ENCODE results near the gene PSD4. TPM values are rescaled to one million over a fixed set of nuclear protein-coding genes. Genes with fewer than 3 reads are reported as not detected.

Gene PSD4
- total and polyA plus RNA-seq, 2 experiments from 2014 or later = 15.1 to 26.5 TPM

DNA sequence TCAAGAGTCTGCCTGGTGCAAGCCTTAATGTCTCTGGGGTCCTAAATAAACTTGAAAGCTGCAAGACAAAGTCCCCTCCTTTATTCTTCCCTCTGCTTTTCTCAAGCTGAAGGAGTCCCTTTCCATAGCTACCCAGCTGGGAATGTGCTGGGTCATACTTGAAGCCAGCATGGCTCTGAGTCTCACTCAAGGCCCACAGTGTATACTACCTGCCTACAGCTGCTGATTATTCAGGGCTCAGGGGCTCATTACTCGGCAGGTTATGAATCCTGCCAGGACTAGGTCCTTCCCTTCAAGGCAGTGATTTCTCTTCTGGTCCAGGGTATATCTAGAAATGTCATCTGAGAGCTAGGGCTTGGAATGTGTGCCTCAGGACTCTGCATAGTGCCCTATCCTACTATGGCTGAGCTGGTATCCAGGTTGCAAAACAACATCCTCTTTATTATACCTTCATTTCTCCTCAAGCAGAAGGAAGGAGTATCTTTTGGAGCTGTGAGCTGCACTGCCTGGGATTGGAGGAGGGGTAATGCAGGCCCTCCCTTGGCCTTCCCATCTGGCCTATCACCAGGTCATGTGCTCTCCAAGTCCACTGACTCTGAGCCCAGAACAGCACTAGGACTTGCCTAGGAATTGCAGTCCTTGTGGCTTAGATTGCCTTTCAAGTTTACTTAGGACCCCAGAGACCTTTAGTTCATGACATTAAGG lies 24.1 kb upstream of the PSD4 start:
- Histone ChIP-seq H3K27me3 (no peaks in the 10 kb centered on the region), H2AFZ (no peak overlapping the region), H3K4me2 (no peak overlapping the region), H4K20me1 (ENCODE audit: insufficient read depth, poor library complexity, severe bottlenecking) (no peaks in the 10 kb centered on the region), H3K79me2 (no peaks in the 10 kb centered on the region), H3K4me3 (no peak overlapping the region), H3K36me3 (replicated peaks; ENCODE audit: insufficient read depth, low read depth) (no peaks in the 10 kb centered on the region), H3K9me2 (replicated peaks; ENCODE audit: insufficient read depth) (no peaks in the 10 kb centered on the region), H3K27ac (no peak overlapping the region), H3K4me1 (ENCODE audit: insufficient read depth) (no peaks in the 10 kb centered on the region), H3K9me3 (ENCODE audit: low read depth) (no peaks in the 10 kb centered on the region)
- no peak for DNase-seq (ENCODE audit: low spot score)
- TF ChIP-seq, protein P1, sequence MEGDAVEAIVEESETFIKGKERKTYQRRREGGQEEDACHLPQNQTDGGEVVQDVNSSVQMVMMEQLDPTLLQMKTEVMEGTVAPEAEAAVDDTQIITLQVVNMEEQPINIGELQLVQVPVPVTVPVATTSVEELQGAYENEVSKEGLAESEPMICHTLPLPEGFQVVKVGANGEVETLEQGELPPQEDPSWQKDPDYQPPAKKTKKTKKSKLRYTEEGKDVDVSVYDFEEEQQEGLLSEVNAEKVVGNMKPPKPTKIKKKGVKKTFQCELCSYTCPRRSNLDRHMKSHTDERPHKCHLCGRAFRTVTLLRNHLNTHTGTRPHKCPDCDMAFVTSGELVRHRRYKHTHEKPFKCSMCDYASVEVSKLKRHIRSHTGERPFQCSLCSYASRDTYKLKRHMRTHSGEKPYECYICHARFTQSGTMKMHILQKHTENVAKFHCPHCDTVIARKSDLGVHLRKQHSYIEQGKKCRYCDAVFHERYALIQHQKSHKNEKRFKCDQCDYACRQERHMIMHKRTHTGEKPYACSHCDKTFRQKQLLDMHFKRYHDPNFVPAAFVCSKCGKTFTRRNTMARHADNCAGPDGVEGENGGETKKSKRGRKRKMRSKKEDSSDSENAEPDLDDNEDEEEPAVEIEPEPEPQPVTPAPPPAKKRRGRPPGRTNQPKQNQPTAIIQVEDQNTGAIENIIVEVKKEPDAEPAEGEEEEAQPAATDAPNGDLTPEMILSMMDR (IDR thresholded peaks at IDR 0.05; ENCODE audit: poor library complexity) = no peak
- TF ChIP-seq EZH2phosphoT487 (IDR thresholded peaks at IDR 0.05; ENCODE audit: low read depth, severe bottlenecking, unreplicated experiment) (no peak), EZH2 (IDR thresholded peaks at IDR 0.05; ENCODE audit: borderline replicate concordance) (no peak)
- WGBS (ENCODE audit: low lambda C conversion rate, missing lambda C conversion rate) = 81% methylated on average over 1 of the region's 1 CpG

DNA sequence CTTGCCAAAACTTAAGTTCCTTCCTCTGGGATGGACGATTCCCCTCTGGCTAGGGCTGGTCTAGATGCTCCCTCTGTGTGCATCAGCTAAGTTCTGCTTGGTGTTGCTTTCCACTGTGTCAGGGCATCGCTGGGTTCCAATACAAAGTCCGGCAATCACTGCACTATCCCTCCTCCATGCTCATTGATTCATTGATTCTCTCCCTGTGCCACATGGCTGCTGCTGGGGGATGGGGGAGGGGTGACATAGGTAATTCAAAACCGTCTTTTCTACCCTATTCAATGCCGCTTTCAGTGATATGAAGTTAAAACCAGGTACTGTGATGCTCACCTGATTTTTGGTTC lies 23.5 kb upstream of the PSD4 start:
- Histone ChIP-seq H3K4me1 (ENCODE audit: insufficient read depth) (no peaks in the 10 kb centered on the region), H2AFZ (no peak overlapping the region), H3K4me3 (no peak overlapping the region), H3K4me2 (no peak overlapping the region), H3K27me3 (no peaks in the 10 kb centered on the region), H3K79me2 (no peaks in the 10 kb centered on the region), H3K9me2 (replicated peaks; ENCODE audit: insufficient read depth) (no peaks in the 10 kb centered on the region), H4K20me1 (ENCODE audit: insufficient read depth, poor library complexity, severe bottlenecking) (no peaks in the 10 kb centered on the region), H3K36me3 (replicated peaks; ENCODE audit: insufficient read depth, low read depth) (no peaks in the 10 kb centered on the region), H3K27ac (no peak overlapping the region), H3K9me3 (ENCODE audit: low read depth) (no peaks in the 10 kb centered on the region)
- no peak for DNase-seq (ENCODE audit: low spot score)
- WGBS (ENCODE audit: low lambda C conversion rate, missing lambda C conversion rate) = 92% methylated on average over 5 of the region's 5 CpGs
- no peak for TF ChIP-seq EZH2phosphoT487 (IDR thresholded peaks at IDR 0.05; ENCODE audit: low read depth, severe bottlenecking, unreplicated experiment)
- TF ChIP-seq, protein P1 (IDR thresholded peaks at IDR 0.05; ENCODE audit: poor library complexity) = no peak
- TF ChIP-seq EZH2 (IDR thresholded peaks at IDR 0.05; ENCODE audit: borderline replicate concordance) = no peak

DNA sequence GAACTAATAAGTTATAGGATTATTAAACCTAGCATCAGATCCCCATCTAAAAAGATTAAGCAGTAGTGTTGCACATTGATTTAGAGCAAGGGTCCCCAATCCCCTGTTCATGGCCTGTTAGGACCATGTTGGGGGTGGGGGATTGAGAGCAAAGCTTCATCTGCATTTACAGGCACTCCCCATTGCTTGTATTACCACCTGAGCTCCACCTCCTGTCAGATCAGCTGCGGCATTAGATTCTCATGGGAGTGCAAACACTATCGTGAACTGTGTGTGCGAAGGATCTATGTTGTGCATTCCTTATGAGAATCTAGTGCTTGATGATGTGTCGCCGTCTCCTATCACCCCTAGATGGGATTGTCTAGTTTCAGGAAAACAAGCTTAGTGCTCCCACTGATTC lies 18.4 kb upstream of the PSD4 start:
- no peaks in the 10 kb centered on the region for H3K9me2 ChIP-seq (replicated peaks; ENCODE audit: insufficient read depth)
- H3K27me3 ChIP-seq = no peaks in the 10 kb centered on the region
- no peak for TF ChIP-seq EZH2phosphoT487 (IDR thresholded peaks at IDR 0.05; ENCODE audit: low read depth, severe bottlenecking, unreplicated experiment)
- TF ChIP-seq, protein P1 (IDR thresholded peaks at IDR 0.05; ENCODE audit: poor library complexity) = no peak
- no peak for TF ChIP-seq EZH2 (IDR thresholded peaks at IDR 0.05; ENCODE audit: borderline replicate concordance)
- H4K20me1 ChIP-seq (ENCODE audit: insufficient read depth, poor library complexity, severe bottlenecking) = no peaks in the 10 kb centered on the region
- H3K4me2 ChIP-seq = no peak overlapping the region
- DNase-seq (ENCODE audit: low spot score) = no peak
- no peaks in the 10 kb centered on the region for H3K36me3 ChIP-seq (replicated peaks; ENCODE audit: insufficient read depth, low read depth)
- WGBS (ENCODE audit: low lambda C conversion rate, missing lambda C conversion rate) = 88% methylated on average over 5 of the region's 5 CpGs
- peaks cover 12% of the 10 kb centered on the region for H3K79me2 ChIP-seq
- H3K4me1 ChIP-seq (ENCODE audit: insufficient read depth) = peaks cover 24% of the 10 kb centered on the region
- H3K27ac ChIP-seq = no peak overlapping the region
- H2AFZ ChIP-seq = no peak overlapping the region
- no peak overlapping the region for H3K4me3 ChIP-seq
- no peaks in the 10 kb centered on the region for H3K9me3 ChIP-seq (ENCODE audit: low read depth)
